ENCODE data around the gene DHRS7C.

Gene DHRS7C

GRCh38 chr17:9765322-9765721 lies 26.1 kb downstream of the DHRS7C start:
- no peak for DNase-seq
- no peak for TF ChIP-seq GATA1 (IDR thresholded peaks at IDR 0.05; ENCODE audit: low read depth, low read length)

- no peak for DNase-seq
- TF ChIP-seq GATA1 (IDR thresholded peaks at IDR 0.05; ENCODE audit: low read depth, low read length) = no peak
- no peak for TF ChIP-seq POLR2A (IDR thresholded peaks at IDR 0.05; ENCODE audit: low read length)
Observed at GRCh38 chr17:9763643-9764042, 27.7 kb downstream of the DHRS7C start.

DNA sequence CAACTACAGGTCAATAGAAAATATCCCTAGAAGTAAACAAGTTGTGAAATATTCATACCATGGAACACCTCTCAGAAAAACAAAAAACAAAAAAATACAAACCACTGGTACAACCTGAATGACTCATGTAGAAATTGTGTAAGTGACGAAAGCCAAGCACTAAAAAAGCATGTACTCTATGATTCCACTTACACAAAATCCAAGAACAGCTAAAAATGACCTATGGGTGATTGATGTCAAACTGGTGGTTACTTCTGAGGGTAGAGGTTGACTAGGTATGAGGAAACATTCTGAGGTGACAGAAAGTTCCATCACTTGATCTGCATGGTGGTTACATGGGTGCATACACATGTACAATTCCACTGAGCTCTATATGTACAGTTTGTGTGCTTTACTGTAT lies 31.1 kb downstream of the DHRS7C start:
- TF ChIP-seq POLR2A (IDR thresholded peaks at IDR 0.05; ENCODE audit: low read length) (no peak), GATA1 (IDR thresholded peaks at IDR 0.05; ENCODE audit: low read depth, low read length) (no peak)
- DNase-seq = no peak

DNA sequence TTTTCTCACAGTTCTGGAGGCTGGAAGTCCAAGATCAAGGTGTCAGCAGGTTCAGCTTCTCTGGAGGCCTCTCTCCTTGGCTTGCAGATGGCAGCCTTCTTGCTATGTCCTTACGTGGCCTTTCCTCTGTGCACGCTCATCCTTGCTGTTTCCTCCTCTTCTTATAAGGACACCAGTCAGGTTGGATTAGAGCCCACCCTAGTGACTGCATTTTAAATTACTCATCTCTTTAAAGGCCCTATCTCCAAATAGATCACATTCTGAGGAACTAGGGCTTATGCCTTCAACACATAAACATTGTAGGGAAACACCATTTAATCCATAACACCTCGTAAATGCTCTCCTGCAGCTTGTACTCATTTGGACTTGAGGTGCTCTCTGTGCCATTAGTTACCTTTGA lies 36.3 kb downstream of the DHRS7C start:
- TF ChIP-seq POLR2A (IDR thresholded peaks at IDR 0.05; ENCODE audit: low read length) (no peak), GATA1 (IDR thresholded peaks at IDR 0.05; ENCODE audit: low read depth, low read length) (no peak)
- DNase-seq = no peak

DNA sequence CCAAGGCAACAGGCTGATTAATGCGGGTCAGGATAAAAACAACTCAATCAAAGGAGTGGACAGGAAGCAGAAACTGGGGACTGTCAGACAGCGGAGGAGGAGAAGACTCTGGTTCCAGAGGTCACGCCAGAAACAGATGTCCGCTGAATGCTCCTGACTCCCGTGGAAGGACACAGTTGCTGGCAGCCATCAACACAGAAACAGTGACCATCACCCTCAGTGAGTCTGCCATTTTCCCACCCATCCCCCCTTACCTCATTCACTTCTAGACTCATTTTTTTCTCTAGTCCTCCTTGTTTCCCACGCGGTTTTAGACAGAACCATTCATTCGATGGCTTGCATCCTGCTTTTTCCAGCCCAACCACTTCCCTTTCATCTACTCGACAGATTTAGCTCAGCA lies 40.9 kb downstream of the DHRS7C start:
- no peak for TF ChIP-seq POLR2A (IDR thresholded peaks at IDR 0.05; ENCODE audit: low read length)
- TF ChIP-seq GATA1 (IDR thresholded peaks at IDR 0.05; ENCODE audit: low read depth, low read length) = no peak
- DNase-seq = no peak

DNA sequence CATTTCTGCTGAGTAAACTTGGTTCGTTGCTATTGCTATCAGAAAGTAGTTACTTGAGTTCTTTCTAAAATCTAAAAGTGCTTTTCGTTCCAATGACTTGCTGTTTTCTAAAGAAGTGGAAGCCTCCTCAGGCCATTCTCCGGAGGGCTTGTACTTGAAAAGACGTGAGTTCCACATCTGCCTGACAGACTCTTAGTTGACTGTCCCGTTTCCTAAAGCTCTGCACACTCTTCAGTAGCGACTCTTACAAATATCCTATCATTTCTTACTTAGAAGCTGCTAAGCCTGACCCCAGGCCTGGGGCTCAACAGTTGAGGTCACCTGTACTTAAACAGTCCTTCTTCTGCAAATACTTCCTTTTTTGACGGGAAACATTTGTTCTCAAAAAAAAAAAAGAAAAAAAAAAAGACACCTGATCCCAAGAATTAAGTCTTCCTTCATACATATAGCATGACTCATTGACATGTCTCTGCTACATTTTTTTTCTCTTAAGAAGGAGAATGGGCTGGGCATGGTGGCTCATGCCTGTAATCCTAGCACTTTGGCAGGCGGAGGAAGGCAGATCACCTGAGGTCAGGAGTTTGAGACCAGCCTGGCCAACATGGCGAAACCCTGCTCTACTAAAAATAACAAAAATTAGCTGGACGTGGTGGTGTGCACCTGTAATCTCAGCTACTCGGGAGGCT lies 61.5 kb downstream of the DHRS7C start:
- TF ChIP-seq GATA1 (IDR thresholded peaks at IDR 0.05; ENCODE audit: low read depth, low read length) = no peak
- no peak for TF ChIP-seq POLR2A (IDR thresholded peaks at IDR 0.05; ENCODE audit: low read length)
- DNase-seq = no peak

- DNase-seq = peak; percentile 42 to 63
- TF ChIP-seq GATA1 (IDR thresholded peaks at IDR 0.05; ENCODE audit: low read depth, low read length) (no peak), POLR2A (IDR thresholded peaks at IDR 0.05; ENCODE audit: low read length) (no peak)
Observed at GRCh38 chr17:9729034-9729650, 62.2 kb downstream of the DHRS7C start.

DNA sequence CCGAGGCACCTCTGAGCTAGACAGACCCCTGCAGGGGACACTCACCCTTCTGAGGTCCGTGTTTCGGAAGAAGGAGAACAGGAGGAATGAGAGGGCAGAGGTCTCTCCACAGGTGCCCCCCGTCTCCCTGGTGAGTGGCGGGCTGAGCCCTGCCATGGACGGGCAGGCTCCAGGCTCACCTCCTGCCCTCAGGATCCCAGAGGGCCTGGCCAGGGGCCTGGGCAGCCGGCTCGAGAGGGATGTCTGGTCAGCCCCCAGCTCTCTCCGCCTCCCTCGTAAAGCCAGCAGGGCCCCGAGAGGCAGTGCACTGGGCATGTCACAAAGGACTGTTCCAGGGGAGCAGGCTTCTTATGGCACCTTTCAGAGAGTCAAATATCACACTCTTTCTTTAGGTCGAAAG lies 62.8 kb downstream of the DHRS7C start:
- TF ChIP-seq POLR2A (IDR thresholded peaks at IDR 0.05; ENCODE audit: low read length) (no peak), GATA1 (IDR thresholded peaks at IDR 0.05; ENCODE audit: low read depth, low read length) (no peak)
- DNase-seq = no peak

DNA sequence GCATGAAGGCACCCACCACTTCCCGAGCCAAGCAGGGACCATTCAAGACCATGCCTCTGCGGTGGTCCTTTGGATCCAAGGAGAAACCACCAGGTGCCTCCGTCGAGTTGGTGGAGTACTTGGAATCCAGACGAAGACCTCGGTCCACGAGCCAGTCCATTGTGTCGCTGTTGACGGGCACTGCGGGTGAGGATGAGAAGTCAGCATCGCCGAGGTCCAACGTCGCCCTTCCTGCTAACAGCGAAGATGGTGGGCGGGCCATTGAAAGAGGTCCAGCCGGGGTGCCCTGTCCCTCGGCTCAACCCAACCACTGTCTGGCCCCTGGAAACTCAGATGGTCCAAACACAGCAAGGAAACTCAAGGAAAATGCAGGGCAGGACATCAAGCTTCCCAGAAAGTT lies 63.4 kb downstream of the DHRS7C start:
- no peak for TF ChIP-seq GATA1 (IDR thresholded peaks at IDR 0.05; ENCODE audit: low read depth, low read length)
- no peak for TF ChIP-seq POLR2A (IDR thresholded peaks at IDR 0.05; ENCODE audit: low read length)
- no peak for DNase-seq

DNA sequence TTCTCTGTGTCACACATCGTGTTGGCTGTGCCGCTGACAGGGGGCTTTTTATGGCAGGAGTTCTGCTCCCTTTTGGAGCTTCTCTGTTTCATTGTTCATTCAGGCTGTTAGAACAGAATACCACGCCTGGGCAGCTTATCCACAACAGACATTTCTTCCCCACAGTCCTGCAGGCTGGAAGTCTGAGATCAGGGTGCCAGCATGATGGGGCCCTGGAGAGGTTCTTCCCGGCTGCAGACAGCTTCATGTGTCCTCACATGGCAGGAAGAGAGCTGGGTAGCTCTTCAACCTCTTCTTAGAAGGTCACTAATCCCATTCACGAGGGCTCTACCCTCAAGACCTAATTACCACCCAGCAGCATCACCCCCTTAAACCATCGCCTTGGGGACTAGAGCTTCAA lies 65.1 kb downstream of the DHRS7C start:
- no peak for DNase-seq
- TF ChIP-seq GATA1 (IDR thresholded peaks at IDR 0.05; ENCODE audit: low read depth, low read length) (no peak), POLR2A (IDR thresholded peaks at IDR 0.05; ENCODE audit: low read length) (no peak)

- no peak for DNase-seq
- TF ChIP-seq POLR2A (IDR thresholded peaks at IDR 0.05; ENCODE audit: low read length) = no peak
- no peak for TF ChIP-seq GATA1 (IDR thresholded peaks at IDR 0.05; ENCODE audit: low read depth, low read length)
Observed at GRCh38 chr17:9725575-9725974, 65.8 kb downstream of the DHRS7C start.

Data from erythroblast (primary cell).